ENCODE results near the gene NRXN3.

- TF ChIP-seq EZH2phosphoT487 (IDR thresholded peaks at IDR 0.05; ENCODE audit: borderline replicate concordance, low read depth, low read length): no peak
- TF ChIP-seq, protein P1, sequence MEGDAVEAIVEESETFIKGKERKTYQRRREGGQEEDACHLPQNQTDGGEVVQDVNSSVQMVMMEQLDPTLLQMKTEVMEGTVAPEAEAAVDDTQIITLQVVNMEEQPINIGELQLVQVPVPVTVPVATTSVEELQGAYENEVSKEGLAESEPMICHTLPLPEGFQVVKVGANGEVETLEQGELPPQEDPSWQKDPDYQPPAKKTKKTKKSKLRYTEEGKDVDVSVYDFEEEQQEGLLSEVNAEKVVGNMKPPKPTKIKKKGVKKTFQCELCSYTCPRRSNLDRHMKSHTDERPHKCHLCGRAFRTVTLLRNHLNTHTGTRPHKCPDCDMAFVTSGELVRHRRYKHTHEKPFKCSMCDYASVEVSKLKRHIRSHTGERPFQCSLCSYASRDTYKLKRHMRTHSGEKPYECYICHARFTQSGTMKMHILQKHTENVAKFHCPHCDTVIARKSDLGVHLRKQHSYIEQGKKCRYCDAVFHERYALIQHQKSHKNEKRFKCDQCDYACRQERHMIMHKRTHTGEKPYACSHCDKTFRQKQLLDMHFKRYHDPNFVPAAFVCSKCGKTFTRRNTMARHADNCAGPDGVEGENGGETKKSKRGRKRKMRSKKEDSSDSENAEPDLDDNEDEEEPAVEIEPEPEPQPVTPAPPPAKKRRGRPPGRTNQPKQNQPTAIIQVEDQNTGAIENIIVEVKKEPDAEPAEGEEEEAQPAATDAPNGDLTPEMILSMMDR (conservative IDR thresholded peaks at IDR 0.05; ENCODE audit: low read length): no peak
Measured at GRCh38 chr14:79278286-79278797, 1108.2 kb downstream of the NRXN3 start.
